ENCODE measurements around the gene MORN4. TPM values are rescaled to one million over a fixed set of nuclear protein-coding genes. Genes with fewer than 3 reads are reported as not detected.

Gene MORN4
- total and polyA plus RNA-seq, 2 donors (not counting 3 experiments of a cell fraction or from before 2014, with no cell fraction given), result 12.2 to 13.9 TPM

DNA sequence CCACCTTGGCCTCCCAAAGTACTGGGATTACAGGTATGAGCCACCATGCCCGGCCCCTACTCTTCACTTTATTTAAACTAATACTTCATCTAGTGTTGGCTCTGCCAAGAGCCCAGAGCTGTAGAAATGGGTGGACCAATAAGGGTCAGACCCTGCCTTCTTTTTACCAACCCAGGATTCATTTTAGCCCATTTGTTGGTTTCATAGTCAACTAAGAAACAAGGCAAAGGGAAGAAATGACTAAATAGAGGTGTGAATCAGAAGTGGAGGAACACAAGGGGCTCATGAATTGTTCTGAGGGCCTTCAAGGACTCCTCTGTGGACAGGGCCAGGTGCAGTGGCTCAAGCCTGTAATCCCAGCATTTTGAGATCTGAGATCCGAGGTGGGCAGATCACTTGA lies 59.6 kb downstream of the MORN4 start:
- Histone ChIP-seq H3K36me3 (ENCODE audit: control insufficient read depth in 2 of 2, extremely low read depth in 1 of 2, insufficient read depth in 2 of 2, low read length in 2 of 2) (peaks cover 0 to 31% of the 10 kb centered on the region in 2 experiments), H3K9me3 (replicated peaks; ENCODE audit: control insufficient read depth, insufficient read depth, low read length) (no peaks in the 10 kb centered on the region), H3K27me3 (ENCODE audit: control insufficient read depth in 2 of 2, insufficient read depth in 2 of 2, low read length in 2 of 2) (no peaks in the 10 kb centered on the region), H3K9me1 (replicated peaks; ENCODE audit: control insufficient read depth, extremely low read depth, insufficient read depth, low read length) (no peaks in the 10 kb centered on the region), H3K4me1 (ENCODE audit: control insufficient read depth, extremely low read depth, insufficient read depth, low read length) (peaks cover 14% of the 10 kb centered on the region), H3K4me2 (ENCODE audit: insufficient read depth, low read length) (no peak overlapping the region), H4K20me1 (replicated peaks; ENCODE audit: control insufficient read depth, extremely low read depth, insufficient read depth, low read length) (no peaks in the 10 kb centered on the region), H3K4me3 (replicated peaks in 1 of 3; ENCODE audit: insufficient read depth in 1 of 3, low read depth in 1 of 3, low read length in 3 of 3) (no peak overlapping the region), H3K79me2 (ENCODE audit: control insufficient read depth, insufficient read depth, low read length) (no peaks in the 10 kb centered on the region), H2AFZ (ENCODE audit: low read depth, low read length) (no peak overlapping the region), H3K9ac (replicated peaks; ENCODE audit: extremely low read depth, insufficient read depth, low read length) (no peak overlapping the region), H3K27ac (ENCODE audit: insufficient read depth, low read depth, low read length) (no peak overlapping the region)
- CTCF ChIA-PET, result interaction anchor here (1.4 to 8.2 kb wide), 4 partner anchors 8 to 40 kb away, joined by 4 to 304 read pairs (median 12); no protein-coding TSS in a partner anchor
- DNase-seq (ENCODE audit: low read depth, low spot score) (no peak), FAIRE-seq (no peak)
- dilution Hi-C loops (cut with MboI; ENCODE audit: extremely low pct_ligation_motif_present, low sequenced_read_pairs), result no loop called here
- TF ChIP-seq MAX (IDR thresholded peaks at IDR 0.05; ENCODE audit: insufficient read depth, insufficient read length) (no peak), POLR2AphosphoS5 (IDR thresholded peaks at IDR 0.05; ENCODE audit: insufficient read depth, low read depth, low read length) (no peak), JUN (IDR thresholded peaks at IDR 0.05; ENCODE audit: borderline replicate concordance, insufficient read depth, insufficient read length, low read depth) (no peak), GATA2 (IDR thresholded peaks at IDR 0.05; ENCODE audit: insufficient read depth, insufficient read length, low read depth, low read length) (no peak), MYC (IDR thresholded peaks at IDR 0.05; ENCODE audit: low read depth, low read length) (no peak), EZH2 (IDR thresholded peaks at IDR 0.05; ENCODE audit: borderline replicate concordance, low read depth, low read length, severe bottlenecking) (no peak), POLR2A (IDR thresholded peaks at IDR 0.05; ENCODE audit: low read depth, low read length) (no peak), FOS (IDR thresholded peaks at IDR 0.05; ENCODE audit: borderline replicate concordance, insufficient read depth, low read length) (no peak), CTCF (IDR thresholded peaks at IDR 0.05; ENCODE audit: extremely low read depth in 1 of 2, insufficient read depth in 1 of 2, low read depth in 1 of 2, low read length in 2 of 2) (no peak)
- POLR2A ChIA-PET, result interaction anchor here (0.7 kb wide), 1 partner anchor 23 kb away, joined by 3 read pairs; no protein-coding TSS in a partner anchor
- no TSS peak for BruUV-seq (replicated peaks)
- intact Hi-C loops (cut with micrococcal nuclease), result loop anchor here (1.0 to 2.0 kb wide), 3 partner anchors 23 to 157 kb away; no protein-coding TSS in a partner anchor

Measured in endothelial cell of umbilical vein (primary cell).